ENCODE results near the gene ORAI1. TPM values are rescaled to one million over a fixed set of nuclear protein-coding genes. Genes with fewer than 3 reads are reported as not detected.

The ORAI1 gene
- total RNA-seq, 4 donors from 2014 or later = 7.1 to 17.7 (median 13.5) TPM

DNA sequence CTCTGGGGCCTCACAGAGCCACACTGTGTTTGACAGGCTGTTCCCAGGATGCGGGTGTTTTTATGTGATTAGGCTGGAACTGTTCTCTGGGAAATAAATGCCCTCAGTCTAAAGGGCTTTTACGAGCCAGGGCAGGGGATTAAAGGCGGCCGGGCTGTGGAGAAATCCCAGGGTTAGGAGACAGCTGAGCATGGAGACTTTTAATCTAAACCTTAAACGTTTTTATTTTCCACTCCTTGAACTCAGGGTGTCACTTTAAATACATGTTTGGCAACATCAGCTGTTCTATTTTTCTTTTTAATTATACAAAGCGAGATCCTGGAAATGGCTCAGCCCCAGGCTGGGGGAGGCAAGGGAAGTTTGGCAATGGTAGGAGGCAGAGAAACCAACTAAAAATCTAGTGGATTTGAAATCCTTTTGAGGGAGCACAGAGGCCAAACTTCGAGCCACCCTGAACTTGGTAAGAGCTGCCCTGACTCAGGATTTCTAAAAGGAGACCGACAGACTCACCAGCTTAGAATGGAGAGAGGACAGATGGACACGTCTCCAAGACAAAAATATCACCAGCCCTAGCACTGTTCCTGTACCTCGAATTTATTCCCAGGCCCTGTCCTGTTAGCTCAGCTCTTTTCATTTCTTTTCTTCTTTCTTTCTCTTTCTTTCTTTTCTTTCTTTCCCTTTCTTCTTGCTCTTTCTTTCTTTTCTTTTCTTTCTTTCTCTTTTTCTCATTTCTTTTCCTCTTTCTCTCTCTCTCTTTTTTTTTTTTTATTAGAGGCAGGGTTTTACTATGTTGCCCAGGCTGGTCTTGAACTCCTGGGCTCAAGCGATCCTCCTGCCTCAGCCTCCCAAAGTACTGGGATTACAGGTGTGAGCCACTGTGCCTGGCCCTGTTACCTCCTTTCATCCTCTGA lies 15.8 kb upstream of the ORAI1 start:
- H3K9me3 ChIP-seq = no peaks in the 10 kb centered on the region
- intact Hi-C loops (cut with DNase I) = no loop called here
- DNase-seq (ENCODE audit: extremely low spot score) = no peak
- peaks cover 12 to 24% (median 20%) of the 10 kb centered on the region in 4 donors for H3K4me1 ChIP-seq
- H3K36me3 ChIP-seq = no peaks in the 10 kb centered on the region
- H3K27me3 ChIP-seq = no peaks in the 10 kb centered on the region
- H3K4me3 ChIP-seq = peak overlapping the region in 3 of 4 donors; percentile 22 to 25 (median 23)
- 24% methylated on average over 11 of the region's 11 CpGs for WGBS
- H3K27ac ChIP-seq (replicated peaks in 1 of 4) = peak overlapping the region; percentile 75 to 85 (median 80)
- TF ChIP-seq POLR2AphosphoS5 (IDR thresholded peaks at IDR 0.05) (no peak), POLR2A (IDR thresholded peaks at IDR 0.05; ENCODE audit: low read depth) (no peak), EP300 (IDR thresholded peaks at IDR 0.05) (no peak)
- TF ChIP-seq, protein P1, sequence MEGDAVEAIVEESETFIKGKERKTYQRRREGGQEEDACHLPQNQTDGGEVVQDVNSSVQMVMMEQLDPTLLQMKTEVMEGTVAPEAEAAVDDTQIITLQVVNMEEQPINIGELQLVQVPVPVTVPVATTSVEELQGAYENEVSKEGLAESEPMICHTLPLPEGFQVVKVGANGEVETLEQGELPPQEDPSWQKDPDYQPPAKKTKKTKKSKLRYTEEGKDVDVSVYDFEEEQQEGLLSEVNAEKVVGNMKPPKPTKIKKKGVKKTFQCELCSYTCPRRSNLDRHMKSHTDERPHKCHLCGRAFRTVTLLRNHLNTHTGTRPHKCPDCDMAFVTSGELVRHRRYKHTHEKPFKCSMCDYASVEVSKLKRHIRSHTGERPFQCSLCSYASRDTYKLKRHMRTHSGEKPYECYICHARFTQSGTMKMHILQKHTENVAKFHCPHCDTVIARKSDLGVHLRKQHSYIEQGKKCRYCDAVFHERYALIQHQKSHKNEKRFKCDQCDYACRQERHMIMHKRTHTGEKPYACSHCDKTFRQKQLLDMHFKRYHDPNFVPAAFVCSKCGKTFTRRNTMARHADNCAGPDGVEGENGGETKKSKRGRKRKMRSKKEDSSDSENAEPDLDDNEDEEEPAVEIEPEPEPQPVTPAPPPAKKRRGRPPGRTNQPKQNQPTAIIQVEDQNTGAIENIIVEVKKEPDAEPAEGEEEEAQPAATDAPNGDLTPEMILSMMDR (IDR thresholded peaks at IDR 0.05) = no peak

DNA sequence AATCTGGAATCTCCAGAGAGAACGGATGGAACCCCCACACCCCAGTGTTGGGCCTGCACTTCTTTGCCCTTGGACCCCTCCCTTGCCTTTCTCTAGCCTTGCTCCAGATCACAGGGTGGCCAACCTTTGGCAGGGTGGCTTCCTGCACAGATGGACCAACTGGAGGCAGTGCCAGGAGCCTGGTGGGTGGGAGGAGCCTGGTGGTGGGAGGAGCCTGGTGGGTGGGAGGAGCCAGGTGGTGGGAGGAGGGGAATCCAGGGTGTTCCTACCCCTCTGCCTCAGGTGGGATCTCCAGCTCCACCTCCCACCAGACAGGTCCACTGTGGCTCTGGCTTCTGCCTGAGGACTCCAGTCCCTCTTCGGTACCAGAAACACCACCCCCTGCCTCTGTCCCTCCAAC lies 15.0 kb upstream of the ORAI1 start:
- Histone ChIP-seq H3K27me3 (no peaks in the 10 kb centered on the region), H3K9me3 (no peaks in the 10 kb centered on the region), H3K4me1 (peaks cover 12 to 24% (median 20%) of the 10 kb centered on the region in 4 donors), H3K4me3 (no peak overlapping the region), H3K36me3 (no peaks in the 10 kb centered on the region), H3K27ac (replicated peaks in 1 of 4) (peak overlapping the region; percentile 75 to 85 (median 80))
- intact Hi-C loops (cut with DNase I) = no loop called here
- WGBS = 91% methylated on average over 2 of the region's 2 CpGs
- no peak for DNase-seq (ENCODE audit: extremely low spot score)
- TF ChIP-seq POLR2A (IDR thresholded peaks at IDR 0.05; ENCODE audit: low read depth) = no peak
- TF ChIP-seq POLR2AphosphoS5 (IDR thresholded peaks at IDR 0.05) = no peak
- no peak for TF ChIP-seq EP300 (IDR thresholded peaks at IDR 0.05)
- TF ChIP-seq, protein P1 (IDR thresholded peaks at IDR 0.05) = no peak

DNA sequence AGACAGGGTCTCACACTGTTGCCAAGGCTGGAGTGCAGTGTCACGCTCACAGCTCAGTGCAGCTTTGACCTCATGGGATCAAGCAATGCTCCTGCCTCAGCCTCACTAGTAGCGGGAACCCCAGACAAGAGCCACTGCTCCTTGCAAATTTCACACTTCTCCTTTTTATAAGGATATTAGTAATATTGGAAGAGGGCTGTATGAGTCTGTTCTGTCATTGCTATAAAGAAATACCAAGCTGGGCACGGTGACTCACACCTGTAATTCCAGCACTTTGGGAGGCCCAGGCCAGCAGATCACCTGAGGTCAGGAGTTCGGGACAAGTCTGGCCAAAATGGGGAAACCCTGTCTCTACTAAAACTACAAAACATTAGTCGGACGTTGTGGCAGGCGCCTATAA lies 12.9 kb upstream of the ORAI1 start:
- 89% methylated on average over 7 of the region's 7 CpGs for WGBS
- H3K9me3 ChIP-seq = no peaks in the 10 kb centered on the region
- no peaks in the 10 kb centered on the region for H3K36me3 ChIP-seq
- H3K4me1 ChIP-seq = peaks cover 12 to 24% (median 20%) of the 10 kb centered on the region in 4 donors
- DNase-seq (ENCODE audit: extremely low spot score) = no peak
- no peaks in the 10 kb centered on the region for H3K27me3 ChIP-seq
- intact Hi-C loops (cut with DNase I) = no loop called here
- H3K27ac ChIP-seq (replicated peaks in 1 of 4) = no peak overlapping the region
- TF ChIP-seq, protein P1 (IDR thresholded peaks at IDR 0.05) = no peak
- no peak for TF ChIP-seq POLR2A (IDR thresholded peaks at IDR 0.05; ENCODE audit: low read depth)
- TF ChIP-seq EP300 (IDR thresholded peaks at IDR 0.05) = no peak
- no peak for TF ChIP-seq POLR2AphosphoS5 (IDR thresholded peaks at IDR 0.05)
- H3K4me3 ChIP-seq = no peak overlapping the region

- DNase-seq (ENCODE audit: extremely low spot score) = no peak
- H3K27me3 ChIP-seq = no peaks in the 10 kb centered on the region
- H3K4me3 ChIP-seq = no peak overlapping the region
- intact Hi-C loops (cut with DNase I) = no loop called here
- H3K9me3 ChIP-seq = no peaks in the 10 kb centered on the region
- peaks cover 11 to 27% (median 19%) of the 10 kb centered on the region in 4 donors for H3K4me1 ChIP-seq
- TF ChIP-seq POLR2AphosphoS5 (IDR thresholded peaks at IDR 0.05) (no peak), POLR2A (IDR thresholded peaks at IDR 0.05; ENCODE audit: low read depth) (no peak), EP300 (IDR thresholded peaks at IDR 0.05) (no peak)
- TF ChIP-seq, protein P1 (IDR thresholded peaks at IDR 0.05) = no peak
- no peak overlapping the region for H3K27ac ChIP-seq (replicated peaks in 1 of 4)
- H3K36me3 ChIP-seq = no peaks in the 10 kb centered on the region
- 78% methylated on average over 9 of the region's 9 CpGs for WGBS
Observed at GRCh38 chr12:121614872-121615467, 11.4 kb upstream of the ORAI1 start.
